Measurements from ENCODE around the gene STOM. TPM values are rescaled to one million over a fixed set of nuclear protein-coding genes. Genes with fewer than 3 reads are reported as not detected.

Gene STOM
- total RNA-seq, 2 experiments from 2014 or later, result 50.7 to 54.9 TPM

DNA sequence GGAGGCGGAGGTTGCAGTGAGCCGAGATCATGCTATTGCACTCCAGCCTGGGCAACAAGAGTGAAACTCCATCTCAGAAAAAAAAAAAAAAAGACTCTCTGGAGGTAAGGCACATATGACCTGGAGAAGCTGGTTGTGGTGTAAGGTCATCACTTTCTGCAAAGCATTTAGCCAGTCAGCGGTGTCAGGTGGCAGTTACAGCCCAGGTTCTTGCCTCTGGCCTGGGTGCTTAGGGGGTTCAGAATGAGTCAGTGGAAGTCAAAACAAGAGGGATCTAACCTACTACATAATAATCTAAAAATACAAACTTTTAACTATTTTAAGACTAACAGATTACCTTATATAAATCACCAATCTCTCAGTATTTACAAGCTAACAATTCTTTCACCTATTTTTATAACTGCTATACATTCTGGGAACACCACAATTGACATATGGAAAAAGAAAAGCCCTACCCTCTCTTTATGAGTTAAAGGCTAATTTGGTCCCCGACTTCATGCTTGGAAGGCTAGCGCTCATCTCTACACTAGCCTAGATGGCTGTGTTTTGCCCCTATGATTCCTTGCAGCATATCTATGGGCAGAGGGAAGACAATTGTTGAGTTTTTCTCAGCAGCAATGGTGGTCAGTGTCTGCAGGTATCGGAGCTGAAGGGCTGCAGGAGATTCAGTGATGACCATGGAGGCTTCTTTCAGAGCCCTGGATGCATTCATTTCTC, 29.2 kb downstream of the STOM start:
- ATAC-seq (no peak), DNase-seq (no peak)
- H3K36me3 Mint-ChIP-seq (ENCODE audit: low read depth), result peaks cover 42% of the 10 kb centered on the region
- CTCF ChIA-PET, result interaction anchor here (0.9 to 4.9 kb wide), 3 partner anchors 13 to 59 kb away, joined by 3 to 31 read pairs (median 4); no protein-coding TSS in a partner anchor
- H3K9me3 Mint-ChIP-seq (ENCODE audit: insufficient read depth), result no peaks in the 10 kb centered on the region
- no peak overlapping the region for H3K27ac Mint-ChIP-seq
- H3K27me3 Mint-ChIP-seq (ENCODE audit: low read depth), result no peaks in the 10 kb centered on the region
- peaks cover 2% of the 10 kb centered on the region for H3K4me1 Mint-ChIP-seq (ENCODE audit: low read depth)
- POLR2A ChIA-PET, result no interaction called here
- no peak overlapping the region for H3K4me3 Mint-ChIP-seq

GRCh38 chr9:121339437-121339836, 30.6 kb downstream of the STOM start:
- DNase-seq, result no peak
- H3K4me1 Mint-ChIP-seq (ENCODE audit: low read depth), result peaks cover 2% of the 10 kb centered on the region
- POLR2A ChIA-PET, result interaction anchor here (0.7 to 1.2 kb wide), 2 partner anchors 14 to 95 kb away, joined by 3 read pairs; no protein-coding TSS in a partner anchor
- no peak overlapping the region for H3K4me3 Mint-ChIP-seq
- peaks cover 33% of the 10 kb centered on the region for H3K36me3 Mint-ChIP-seq (ENCODE audit: low read depth)
- CTCF ChIA-PET, result interaction anchor here (0.7 to 1.4 kb wide), 5 partner anchors 8 to 126 kb away, joined by 3 to 9 read pairs (median 3); no protein-coding TSS in a partner anchor
- no peaks in the 10 kb centered on the region for H3K27me3 Mint-ChIP-seq (ENCODE audit: low read depth)
- no peak overlapping the region for H3K27ac Mint-ChIP-seq
- no peaks in the 10 kb centered on the region for H3K9me3 Mint-ChIP-seq (ENCODE audit: insufficient read depth)
- no peak for ATAC-seq

GRCh38 chr9:121336665-121337064, 33.4 kb downstream of the STOM start:
- Mint-ChIP-seq H3K27ac (no peak overlapping the region), H3K9me3 (ENCODE audit: insufficient read depth) (no peaks in the 10 kb centered on the region), H3K4me3 (no peak overlapping the region), H3K36me3 (ENCODE audit: low read depth) (peaks cover 22% of the 10 kb centered on the region), H3K27me3 (ENCODE audit: low read depth) (no peaks in the 10 kb centered on the region), H3K4me1 (ENCODE audit: low read depth) (no peaks in the 10 kb centered on the region)
- DNase-seq, result no peak
- ChIA-PET POLR2A (no interaction called here), CTCF (interaction anchor here (2.0 kb wide), 1 partner anchor 17 kb away, joined by 9 read pairs; no protein-coding TSS in a partner anchor)
- ATAC-seq, result no peak

GRCh38 chr9:121333950-121334773, 35.9 kb downstream of the STOM start:
- Mint-ChIP-seq H3K9me3 (ENCODE audit: insufficient read depth) (no peaks in the 10 kb centered on the region), H3K4me1 (ENCODE audit: low read depth) (no peaks in the 10 kb centered on the region), H3K27ac (no peak overlapping the region), H3K4me3 (no peak overlapping the region), H3K27me3 (ENCODE audit: low read depth) (no peaks in the 10 kb centered on the region), H3K36me3 (ENCODE audit: low read depth) (peaks cover 16% of the 10 kb centered on the region)
- ChIA-PET CTCF (interaction anchor here (0.9 to 2.0 kb wide), 2 partner anchors 14 to 20 kb away, joined by 3 to 9 read pairs; no protein-coding TSS in a partner anchor), POLR2A (no interaction called here)
- ATAC-seq, result no peak
- no peak for DNase-seq

DNA sequence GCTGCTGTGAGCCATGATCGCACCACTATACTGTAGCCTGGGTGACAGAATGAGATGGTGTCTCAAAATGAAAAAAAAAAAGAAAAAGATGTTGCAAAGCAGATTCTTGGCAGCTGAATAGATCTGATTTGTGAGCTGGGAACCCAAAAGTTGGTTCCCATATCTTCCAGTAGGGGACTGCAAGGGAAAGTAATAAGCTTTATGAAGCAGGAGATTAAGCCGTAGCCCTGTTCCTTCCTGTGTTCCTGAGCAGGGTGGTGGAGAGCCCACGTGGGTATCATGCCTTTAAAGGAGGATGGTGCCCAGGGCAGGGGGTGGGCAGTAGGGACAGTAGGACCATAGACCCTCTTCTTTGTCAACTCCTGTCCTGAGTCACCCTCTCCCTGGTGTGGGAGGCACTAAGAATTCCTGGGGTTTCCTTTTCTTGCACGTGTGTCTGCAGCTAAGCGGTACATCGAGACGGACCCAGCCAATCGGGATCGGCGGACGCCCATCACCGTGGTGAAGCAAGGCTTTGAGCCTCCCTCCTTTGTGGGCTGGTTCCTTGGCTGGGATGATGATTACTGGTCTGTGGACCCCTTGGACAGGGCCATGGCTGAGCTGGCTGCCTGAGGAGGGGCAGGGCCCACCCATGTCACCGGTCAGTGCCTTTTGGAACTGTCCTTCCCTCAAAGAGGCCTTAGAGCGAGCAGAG, 37.9 kb downstream of the STOM start:
- no peaks in the 10 kb centered on the region for H3K27me3 Mint-ChIP-seq (ENCODE audit: low read depth)
- ATAC-seq (no peak), DNase-seq (no peak)
- no peak overlapping the region for H3K27ac Mint-ChIP-seq
- ChIA-PET CTCF (interaction anchor here (1.0 to 1.2 kb wide), 3 partner anchors 8 to 67 kb away, joined by 3 to 4 read pairs (median 3); no protein-coding TSS in a partner anchor), POLR2A (no interaction called here)
- H3K9me3 Mint-ChIP-seq (ENCODE audit: insufficient read depth), result no peaks in the 10 kb centered on the region
- H3K4me3 Mint-ChIP-seq, result no peak overlapping the region
- H3K4me1 Mint-ChIP-seq (ENCODE audit: low read depth), result no peaks in the 10 kb centered on the region
- H3K36me3 Mint-ChIP-seq (ENCODE audit: low read depth), result peaks cover 6% of the 10 kb centered on the region

- no peak overlapping the region for H3K4me3 Mint-ChIP-seq
- POLR2A ChIA-PET, result no interaction called here
- peaks cover 6% of the 10 kb centered on the region for H3K36me3 Mint-ChIP-seq (ENCODE audit: low read depth)
Observed at GRCh38 chr9:121331549-121331948, 38.5 kb downstream of the STOM start.

GRCh38 chr9:121328876-121329681, 41.0 kb downstream of the STOM start:
- H3K4me3 Mint-ChIP-seq, result no peak overlapping the region
- H3K4me1 Mint-ChIP-seq (ENCODE audit: low read depth), result peaks cover 5% of the 10 kb centered on the region
- ATAC-seq (no peak), DNase-seq (no peak)
- H3K9me3 Mint-ChIP-seq (ENCODE audit: insufficient read depth), result no peaks in the 10 kb centered on the region
- CTCF ChIA-PET, result interaction anchor here (1.3 to 1.7 kb wide), 2 partner anchors 9 to 70 kb away, joined by 4 to 6 read pairs; no protein-coding TSS in a partner anchor
- H3K36me3 Mint-ChIP-seq (ENCODE audit: low read depth), result peaks cover 2% of the 10 kb centered on the region
- no peaks in the 10 kb centered on the region for H3K27me3 Mint-ChIP-seq (ENCODE audit: low read depth)
- no peak overlapping the region for H3K27ac Mint-ChIP-seq
- POLR2A ChIA-PET, result interaction anchor here (0.6 kb wide), 1 partner anchor 16 kb away, joined by 3 read pairs; no protein-coding TSS in a partner anchor

More at GRCh38 chr9:121331549-121331948, 38.5 kb downstream of the STOM start:
- Mint-ChIP-seq H3K4me1 (ENCODE audit: low read depth) (no peaks in the 10 kb centered on the region), H3K27ac (no peak overlapping the region), H3K27me3 (ENCODE audit: low read depth) (no peaks in the 10 kb centered on the region), H3K9me3 (ENCODE audit: insufficient read depth) (no peaks in the 10 kb centered on the region)
- DNase-seq, result no peak
- CTCF ChIA-PET, result interaction anchor here (1.0 to 1.2 kb wide), 3 partner anchors 8 to 68 kb away, joined by 3 to 4 read pairs (median 3); no protein-coding TSS in a partner anchor
- no peak for ATAC-seq

- ChIA-PET CTCF (interaction anchor here (1.3 kb wide), 1 partner anchor 8 kb away, joined by 6 read pairs; no protein-coding TSS in a partner anchor), POLR2A (interaction anchor here (0.6 kb wide), 1 partner anchor 16 kb away, joined by 3 read pairs; no protein-coding TSS in a partner anchor)
- ATAC-seq (no peak), DNase-seq (no peak)
- peaks cover 2% of the 10 kb centered on the region for H3K36me3 Mint-ChIP-seq (ENCODE audit: low read depth)
- no peak overlapping the region for H3K4me3 Mint-ChIP-seq
- H3K27ac Mint-ChIP-seq, result no peak overlapping the region
- no peaks in the 10 kb centered on the region for H3K9me3 Mint-ChIP-seq (ENCODE audit: insufficient read depth)
- peaks cover 7% of the 10 kb centered on the region for H3K4me1 Mint-ChIP-seq (ENCODE audit: low read depth)
- no peaks in the 10 kb centered on the region for H3K27me3 Mint-ChIP-seq (ENCODE audit: low read depth)
Observed at GRCh38 chr9:121328476-121328875, 41.6 kb downstream of the STOM start.

DNA sequence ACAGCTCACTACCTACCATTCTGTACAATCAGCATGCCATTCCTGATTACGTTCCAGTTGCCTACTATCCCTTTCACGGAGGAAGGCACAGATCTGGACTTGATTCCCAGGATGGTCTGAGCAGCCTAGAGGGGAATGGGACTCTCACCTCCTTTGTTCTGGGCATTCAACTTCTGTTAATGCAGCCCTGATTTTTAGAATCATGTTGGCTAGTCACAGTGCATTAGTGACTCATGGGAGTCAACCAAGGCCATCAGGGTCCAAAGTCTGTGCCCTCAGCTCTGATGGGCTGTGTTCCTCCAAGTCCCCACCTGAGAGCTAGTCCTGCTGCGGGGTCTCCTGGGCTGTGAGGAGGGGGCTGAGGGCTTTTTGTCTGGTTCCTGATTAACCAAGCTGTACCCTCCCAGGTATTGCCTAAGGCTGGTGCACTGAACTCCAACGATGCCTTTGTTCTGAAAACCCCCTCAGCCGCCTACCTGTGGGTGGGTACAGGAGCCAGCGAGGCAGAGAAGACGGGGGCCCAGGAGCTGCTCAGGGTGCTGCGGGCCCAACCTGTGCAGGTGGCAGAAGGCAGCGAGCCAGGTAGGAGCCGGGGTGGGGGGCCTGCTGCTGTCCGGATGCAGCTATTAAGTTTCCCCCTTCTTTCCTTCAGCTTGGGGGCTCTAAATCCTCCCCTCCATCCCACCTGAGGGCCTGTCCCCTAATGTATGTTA, 43.0 kb downstream of the STOM start:
- Mint-ChIP-seq H3K9me3 (ENCODE audit: insufficient read depth) (no peaks in the 10 kb centered on the region), H3K36me3 (ENCODE audit: low read depth) (peaks cover 2% of the 10 kb centered on the region), H3K27ac (no peak overlapping the region), H3K4me1 (ENCODE audit: low read depth) (peaks cover 17% of the 10 kb centered on the region), H3K4me3 (no peak overlapping the region), H3K27me3 (ENCODE audit: low read depth) (no peaks in the 10 kb centered on the region)
- ChIA-PET POLR2A (no interaction called here), CTCF (interaction anchor here (1.1 kb wide), 2 partner anchors 15 to 38 kb away, joined by 3 to 4 read pairs; no protein-coding TSS in a partner anchor)
- ATAC-seq (no peak), DNase-seq (no peak)

- POLR2A ChIA-PET, result no interaction called here
- peaks cover 22% of the 10 kb centered on the region for H3K4me1 Mint-ChIP-seq (ENCODE audit: low read depth)
- no peaks in the 10 kb centered on the region for H3K9me3 Mint-ChIP-seq (ENCODE audit: insufficient read depth)
- H3K27ac Mint-ChIP-seq, result no peak overlapping the region
- peaks cover 2% of the 10 kb centered on the region for H3K36me3 Mint-ChIP-seq (ENCODE audit: low read depth)
- no peaks in the 10 kb centered on the region for H3K27me3 Mint-ChIP-seq (ENCODE audit: low read depth)
- DNase-seq (no peak), ATAC-seq (no peak)
- CTCF ChIA-PET, result interaction anchor here (1.1 kb wide), 1 partner anchor 39 kb away, joined by 3 read pairs; no protein-coding TSS in a partner anchor
- H3K4me3 Mint-ChIP-seq, result no peak overlapping the region
Observed at GRCh38 chr9:121326130-121326838, 43.8 kb downstream of the STOM start.

Measured in activated CD8-positive, alpha-beta T cell treated with anti-CD3 and anti-CD28 coated beads, Interleukin-2, amount 10 ng/mL, durations not matched to agents 7 days and 5 days (primary cell).